Right cardiac atrium (tissue), 5 donors: ENCODE measurements around the gene MAGEA10. TPM values are rescaled to one million over a fixed set of nuclear protein-coding genes. Genes with fewer than 3 reads are reported as not detected.

Source experiments
- polyA plus RNA-seq: library from polyadenylated mRNA; stranded (reverse); fragments of 200-250 nt; gene quantifications from one replicate; pipeline ENCODE4 v1.2.3, GENCODE V29; 2013
- total RNA-seq, 4 donors: library from RNA; stranded (reverse); fragmentation: NEBNext Ultra II Directional; extraction: Animal tissue kit (Norgen Biotek cat#: 25700); gene quantifications; one replicate each; pipeline ENCODE4 v1.2.1, GENCODE V29; 2021
- donor health status: healthy with polysubstance abuse.
- donor health status: DM: no; HTN: yes; CAD: no.
- donor health status: DM: no; HTN: no; CAD: no.
- donor health status: DM: no; HTN: yes; CAD: no; lungs with severe emphysema.
- donor health status: DM: yes; HTN: yes; CAD: no.

MAGEA10 gene
- total and polyA plus RNA-seq, 5 donors, result not detected

Other genes starting within 250 kb of the MAGEA10 start
- gene MAGEA4, start 225.7 kb downstream of the MAGEA10 start, total RNA-seq, result not detected
- not detected for gene MAGEA4, start 225.7 kb downstream of the MAGEA10 start, polyA plus RNA-seq
- 10 to 100 TPM; 11.7 to 15.3 (median 12.4) TPM for gene GABRE, start 163.9 kb downstream of the MAGEA10 start, total RNA-seq
- 8.8 TPM for gene GABRE, start 163.9 kb downstream of the MAGEA10 start, polyA plus RNA-seq